MCF 10A (cell line): ENCODE measurements around the gene NCDN. TPM values are rescaled to one million over a fixed set of nuclear protein-coding genes. Genes with fewer than 3 reads are reported as not detected.
"Not testable (repeated sequence)": the region's sequence is repeated elsewhere in the genome, so short reads cannot be mapped to it uniquely, and the experiment has no call there.

ENCODE experiments used
- BruUV-seq: library from RNA; stranded (reverse); fragments of 400-500 nt; replicated peaks from 2 replicates; lab custom pipeline; 2021; lab: Mats Ljungman, UMichigan
- CTCF ChIA-PET: fragments of 300-600 bp; sonication (Branson Sonifier 250); formaldehyde crosslinking; extraction: SDS; loops from one replicate; lab custom pipeline; 2021; ENCODE audit warnings: antibody characterized with exemption, inconsistent platforms; lab: Yijun Ruan, JAX
- POLR2A ChIA-PET: fragments of 300-600, 350-650 bp; sonication (Branson Sonifier 250); formaldehyde crosslinking; extraction: SDS; loops from one replicate; lab custom pipeline; 2020; ENCODE audit warnings: antibody characterized with exemption, inconsistent platforms; lab: Yijun Ruan, JAX
- DNase-seq: peaks from one replicate; pipeline ENCODE4 v3.0.0-alpha.2; 2018; ENCODE audit not compliant: unreplicated experiment
- H3K27ac Mint-ChIP-seq: one replicate; pipeline ENCODE4 v1.8.0; 2022; ENCODE audit warnings: mild to moderate bottlenecking, low read depth, mixed read lengths; ENCODE audit not compliant: unreplicated experiment
- H3K27me3 Mint-ChIP-seq: one replicate; pipeline ENCODE4 v1.8.0; 2022; ENCODE audit warnings: mixed read lengths; ENCODE audit not compliant: insufficient read depth, unreplicated experiment
- H3K36me3 Mint-ChIP-seq: one replicate; pipeline ENCODE4 v1.8.0; 2022; ENCODE audit warnings: mild to moderate bottlenecking, moderate library complexity, mixed read lengths; ENCODE audit not compliant: insufficient read depth, unreplicated experiment
- H3K4me1 Mint-ChIP-seq: one replicate; pipeline ENCODE4 v1.8.0; 2022; ENCODE audit warnings: mixed read lengths; ENCODE audit not compliant: insufficient read depth, unreplicated experiment
- H3K4me3 Mint-ChIP-seq: one replicate; pipeline ENCODE4 v1.8.0; 2022; ENCODE audit warnings: mild to moderate bottlenecking, moderate library complexity, mixed read lengths; ENCODE audit not compliant: unreplicated experiment
- H3K9me3 Mint-ChIP-seq: one replicate; pipeline ENCODE4 v1.8.0; 2022; ENCODE audit warnings: mixed read lengths; ENCODE audit not compliant: unreplicated experiment
- CTCF ChIP-seq: fragments of 200-600 bp; IDR thresholded peaks from one replicate; pipeline ENCODE4 v1.8.0; 2022; ENCODE audit warnings: antibody characterized with exemption, mild to moderate bottlenecking; ENCODE audit not compliant: unreplicated experiment
- intact Hi-C: fragments of 100-400 bp; cut with micrococcal nuclease; formaldehyde crosslinking; loops from 2 replicates; pipeline ENCODE4 v1.14.1; 2022
- total RNA-seq: library from RNA; stranded (reverse); gene quantifications from 2 replicates; pipeline ENCODE4 v1.2.3, GENCODE V29; 2022

NCDN gene
- total RNA-seq, 1 experiment from 2014 or later, result 31.5 TPM

GRCh38 chr1:35574125-35574654 is 16.6 kb downstream of the NCDN start:
- POLR2A ChIA-PET, result interaction anchor here (0.6 kb wide), 1 partner anchor 170 kb away, joined by 3 read pairs; no protein-coding TSS in a partner anchor
- DNase-seq, result no peak
- Mint-ChIP-seq H3K4me1 (peaks cover 26% of the 10 kb centered on the region), H3K27ac (no peak overlapping the region), H3K9me3 (no peaks in the 10 kb centered on the region), H3K36me3 (no peaks in the 10 kb centered on the region), H3K27me3 (peaks cover 9% of the 10 kb centered on the region), H3K4me3 (no peak overlapping the region)
- BruUV-seq, result no TSS peak
- no peak for TF ChIP-seq CTCF
- CTCF ChIA-PET, result interaction anchor here (0.7 kb wide), 1 partner anchor 14 kb away, joined by 3 read pairs; no protein-coding TSS in a partner anchor
- intact Hi-C loops, result no loop called here

- no peak overlapping the region for H3K4me3 Mint-ChIP-seq
- H3K36me3 Mint-ChIP-seq, result no peaks in the 10 kb centered on the region
- DNase-seq, result no peak
- intact Hi-C loops, result no loop called here
- BruUV-seq, result no TSS peak
- TF ChIP-seq CTCF, result no peak
- POLR2A ChIA-PET, result no interaction called here
- CTCF ChIA-PET, result no interaction called here
- H3K4me1 Mint-ChIP-seq, result peaks cover 22% of the 10 kb centered on the region
- H3K9me3 Mint-ChIP-seq, result no peaks in the 10 kb centered on the region
- H3K27me3 Mint-ChIP-seq, result peaks cover 9% of the 10 kb centered on the region
- H3K27ac Mint-ChIP-seq, result no peak overlapping the region
Measured at GRCh38 chr1:35574655-35575415, 17.2 kb downstream of the NCDN start.

GRCh38 chr1:35575416-35575958 is 17.9 kb downstream of the NCDN start:
- BruUV-seq, result no TSS peak
- POLR2A ChIA-PET, result no interaction called here
- no peaks in the 10 kb centered on the region for H3K36me3 Mint-ChIP-seq
- H3K4me1 Mint-ChIP-seq, result peaks cover 15% of the 10 kb centered on the region
- CTCF ChIA-PET, result no interaction called here
- H3K4me3 Mint-ChIP-seq, result no peak overlapping the region
- intact Hi-C loops, result no loop called here
- no peak for TF ChIP-seq CTCF
- no peak overlapping the region for H3K27ac Mint-ChIP-seq
- DNase-seq, result no peak
- H3K9me3 Mint-ChIP-seq, result no peaks in the 10 kb centered on the region
- H3K27me3 Mint-ChIP-seq, result peaks cover 9% of the 10 kb centered on the region

GRCh38 chr1:35576061-35576765 is 18.6 kb downstream of the NCDN start:
- no peak for DNase-seq
- intact Hi-C loops, result no loop called here
- Mint-ChIP-seq H3K4me3 (no peak overlapping the region), H3K27me3 (peaks cover 9% of the 10 kb centered on the region), H3K36me3 (no peaks in the 10 kb centered on the region), H3K27ac (no peak overlapping the region), H3K9me3 (no peaks in the 10 kb centered on the region), H3K4me1 (peaks cover 14% of the 10 kb centered on the region)
- BruUV-seq, result no TSS peak
- ChIA-PET CTCF (no interaction called here), POLR2A (no interaction called here)
- TF ChIP-seq CTCF, result no peak

GRCh38 chr1:35576766-35577070 is 19.1 kb downstream of the NCDN start:
- H3K4me3 Mint-ChIP-seq, H3K27ac Mint-ChIP-seq, H3K9me3 Mint-ChIP-seq, CTCF ChIA-PET, BruUV-seq, POLR2A ChIA-PET, H3K36me3 Mint-ChIP-seq, H3K27me3 Mint-ChIP-seq, intact Hi-C loops, DNase-seq: not testable (repeated sequence)
- peaks cover 14% of the 10 kb centered on the region for H3K4me1 Mint-ChIP-seq
